ENCODE measurements around the gene PTPN4. TPM values are rescaled to one million over a fixed set of nuclear protein-coding genes. Genes with fewer than 3 reads are reported as not detected.
A peak's percentile ranks its signal among the peaks of the same experiment; 100 is the strongest.

The PTPN4 gene
- total and polyA plus RNA-seq, 8 donors, result 4.4 to 18.7 (median 13.2) TPM

DNA sequence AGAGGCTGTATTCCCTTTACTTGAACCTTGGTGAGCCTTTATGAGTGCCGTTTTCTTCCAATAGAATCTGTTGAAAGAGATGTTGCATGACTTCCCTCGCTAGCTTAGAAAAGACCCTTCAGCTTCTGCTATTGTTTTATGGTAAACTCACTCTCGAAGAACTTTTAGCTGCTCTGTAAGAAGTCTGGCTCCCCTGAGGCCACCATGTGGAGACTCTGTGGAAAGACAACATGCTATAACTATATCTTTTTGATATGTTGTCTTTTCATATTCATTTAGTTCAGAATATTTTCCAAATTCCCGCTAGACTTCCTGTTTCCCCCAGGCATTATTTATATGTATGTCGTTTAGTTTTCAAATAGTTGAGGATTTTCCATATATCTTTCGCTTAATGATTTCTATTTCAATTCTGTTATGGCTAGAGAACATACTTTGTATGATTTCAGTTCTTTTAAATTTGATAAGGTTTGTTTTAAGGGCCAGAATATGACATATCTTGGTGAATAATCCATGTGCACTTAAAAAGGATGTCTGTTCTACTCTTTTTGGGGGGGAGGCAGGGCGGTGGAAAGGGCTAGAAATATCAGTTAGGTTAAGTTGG is 64.1 kb downstream of the PTPN4 start:
- peak in 3 of 4 donors; percentile 62 to 77 (median 72) for ATAC-seq
- intact Hi-C loops (cut with DNase I), result loop anchor here in 1 of 3 donors (10.0 kb wide), 1 partner anchor 119 kb away; no protein-coding TSS in a partner anchor
- WGBS, 2 donors, result 55 to 59% methylated on average over 7 of the region's 7 CpGs

DNA sequence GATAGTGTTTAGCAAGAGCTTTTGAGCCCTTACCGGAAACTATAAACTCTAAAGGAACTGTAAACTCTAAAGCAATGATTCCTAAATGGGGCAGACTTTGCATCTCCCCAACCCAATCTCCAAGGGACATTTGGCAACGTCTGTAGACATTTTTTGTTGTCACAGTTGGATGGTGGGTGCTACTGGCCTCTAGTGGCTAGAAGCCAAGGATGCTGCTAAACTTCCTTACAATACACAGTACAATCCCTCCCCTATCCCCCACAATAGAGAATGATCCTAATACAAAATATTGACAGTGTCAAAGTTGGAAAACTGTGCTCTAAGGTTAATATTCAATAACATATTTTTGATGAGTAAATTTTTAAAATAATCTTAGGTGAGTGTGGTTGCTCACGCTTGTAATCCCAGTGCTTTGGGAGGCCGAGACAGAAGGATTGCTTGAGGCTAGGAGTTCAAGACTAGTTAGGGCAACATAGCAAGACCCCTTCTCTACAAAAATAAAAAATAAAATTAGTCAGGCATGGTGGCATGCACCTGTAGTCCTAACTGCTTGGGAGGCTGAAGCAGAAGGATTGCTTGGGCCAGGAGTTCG is 66.7 kb downstream of the PTPN4 start:
- DNase-seq (no peak), FAIRE-seq (no peak), ATAC-seq (peak in 3 of 4 donors; percentile 28 to 66 (median 56))
- 78 to 79% methylated on average over 5 of the region's 5 CpGs for WGBS, 2 donors
- TF ChIP-seq, protein P1, sequence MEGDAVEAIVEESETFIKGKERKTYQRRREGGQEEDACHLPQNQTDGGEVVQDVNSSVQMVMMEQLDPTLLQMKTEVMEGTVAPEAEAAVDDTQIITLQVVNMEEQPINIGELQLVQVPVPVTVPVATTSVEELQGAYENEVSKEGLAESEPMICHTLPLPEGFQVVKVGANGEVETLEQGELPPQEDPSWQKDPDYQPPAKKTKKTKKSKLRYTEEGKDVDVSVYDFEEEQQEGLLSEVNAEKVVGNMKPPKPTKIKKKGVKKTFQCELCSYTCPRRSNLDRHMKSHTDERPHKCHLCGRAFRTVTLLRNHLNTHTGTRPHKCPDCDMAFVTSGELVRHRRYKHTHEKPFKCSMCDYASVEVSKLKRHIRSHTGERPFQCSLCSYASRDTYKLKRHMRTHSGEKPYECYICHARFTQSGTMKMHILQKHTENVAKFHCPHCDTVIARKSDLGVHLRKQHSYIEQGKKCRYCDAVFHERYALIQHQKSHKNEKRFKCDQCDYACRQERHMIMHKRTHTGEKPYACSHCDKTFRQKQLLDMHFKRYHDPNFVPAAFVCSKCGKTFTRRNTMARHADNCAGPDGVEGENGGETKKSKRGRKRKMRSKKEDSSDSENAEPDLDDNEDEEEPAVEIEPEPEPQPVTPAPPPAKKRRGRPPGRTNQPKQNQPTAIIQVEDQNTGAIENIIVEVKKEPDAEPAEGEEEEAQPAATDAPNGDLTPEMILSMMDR (IDR thresholded peaks at IDR 0.05), result peak in 1 of 4 donors; percentile 12
- no peak overlapping the region for H3K27ac ChIP-seq
- no peaks in the 10 kb centered on the region for H3K4me1 ChIP-seq
- H3K9me3 ChIP-seq, result no peaks in the 10 kb centered on the region
- no peaks in the 10 kb centered on the region for H3K36me3 ChIP-seq
- intact Hi-C loops (cut with DNase I), result loop anchor here in 1 of 3 donors (10.0 kb wide), 1 partner anchor 122 kb away; no protein-coding TSS in a partner anchor
- no peaks in the 10 kb centered on the region for H3K27me3 ChIP-seq
- H3K4me3 ChIP-seq, result no peak overlapping the region

More for the DNA sequence above, 64.1 kb downstream of the PTPN4 start:
- DNase-seq (no peak), FAIRE-seq (peak; percentile 45)
- TF ChIP-seq, protein P1 (IDR thresholded peaks at IDR 0.05), result peak in 3 of 4 donors; percentile 29 to 38 (median 35)
- Histone ChIP-seq H3K4me1 (no peaks in the 10 kb centered on the region), H3K4me3 (no peak overlapping the region), H3K27ac (no peak overlapping the region), H3K36me3 (no peaks in the 10 kb centered on the region), H3K9me3 (no peaks in the 10 kb centered on the region), H3K27me3 (no peaks in the 10 kb centered on the region)

DNA sequence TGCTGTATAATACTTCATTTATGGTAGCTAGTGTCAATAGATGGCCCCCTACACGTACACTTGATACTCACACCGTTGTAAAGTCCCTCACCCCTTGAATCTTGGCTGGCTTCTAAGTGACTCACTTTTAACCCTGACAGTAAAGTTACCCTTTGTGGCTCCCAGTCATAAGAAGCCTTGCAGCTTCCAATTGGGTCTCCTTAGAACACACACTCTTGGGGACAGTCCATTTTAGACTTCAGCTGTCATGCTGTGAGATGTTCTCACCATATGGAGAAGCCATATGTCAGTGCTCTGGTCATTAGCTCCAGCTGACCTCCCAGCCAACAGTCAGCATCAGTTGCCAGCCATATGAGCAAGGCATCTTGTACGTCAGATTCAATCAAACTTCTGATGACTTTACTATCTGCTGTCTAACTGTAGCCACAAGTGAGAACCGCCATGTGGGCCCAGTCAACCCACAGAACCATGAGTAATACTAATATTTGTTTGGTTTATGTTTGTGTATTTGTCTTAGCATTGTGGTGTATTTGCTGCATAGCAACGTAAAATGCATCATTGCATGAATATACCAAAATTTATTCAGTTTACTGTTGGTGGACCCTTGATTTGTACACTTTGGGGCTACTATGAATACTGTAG is 68.3 kb downstream of the PTPN4 start:
- ATAC-seq, result no peak
- Histone ChIP-seq H3K9me3 (no peaks in the 10 kb centered on the region), H3K4me1 (peaks cover 0 to 6% (median 0%) of the 10 kb centered on the region in 3 donors), H3K27me3 (no peaks in the 10 kb centered on the region), H3K36me3 (no peaks in the 10 kb centered on the region), H3K4me3 (no peak overlapping the region), H3K27ac (no peak overlapping the region)
- 76 to 77% methylated on average over 5 of the region's 5 CpGs for WGBS, 2 donors
- TF ChIP-seq, protein P1 (IDR thresholded peaks at IDR 0.05), result no peak
- no peak for DNase-seq
- FAIRE-seq, result no peak
- intact Hi-C loops (cut with DNase I), result loop anchor here in 1 of 3 donors (10.0 kb wide), 1 partner anchor 123 kb away; no protein-coding TSS in a partner anchor

DNA sequence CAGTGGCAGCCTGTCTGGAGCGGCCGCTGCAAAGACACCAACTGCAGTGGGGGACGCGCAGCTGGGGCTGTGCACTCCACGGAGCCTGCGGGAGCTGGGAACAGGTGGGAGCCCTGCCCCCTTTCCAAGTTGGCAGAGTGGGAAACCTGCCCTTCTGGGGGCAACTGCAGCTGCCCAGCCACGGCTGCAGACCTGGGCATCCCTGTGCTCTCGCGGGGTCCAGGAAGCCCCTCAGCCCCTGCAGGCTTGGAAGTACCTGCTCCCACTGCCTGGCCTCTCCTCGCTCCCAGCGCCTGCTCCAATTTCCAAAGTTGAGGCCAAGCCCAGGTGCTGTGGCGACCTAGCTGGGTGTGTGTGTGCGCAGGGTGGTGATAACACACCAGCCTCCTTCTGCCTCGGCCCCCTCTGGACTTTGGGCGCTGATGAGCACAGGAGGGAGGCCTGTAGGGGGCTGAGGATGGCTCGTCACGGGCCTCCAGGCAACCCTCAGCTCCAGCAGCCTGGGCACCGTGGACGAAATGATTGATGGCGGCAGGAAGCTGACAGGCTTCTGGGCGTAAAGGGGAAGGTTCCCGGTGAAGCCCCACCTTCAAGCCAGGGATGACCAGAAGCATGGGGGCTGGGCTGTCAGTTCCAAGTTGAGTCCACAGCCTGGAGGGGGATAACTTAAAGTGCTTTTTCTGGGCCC is 76.9 kb downstream of the PTPN4 start:
- DNase-seq (peak in 1 of 6 donors; percentile 42), ATAC-seq (no peak), FAIRE-seq (no peak)
- TF ChIP-seq, protein P1 (IDR thresholded peaks at IDR 0.05), result no peak
- WGBS, 2 donors, result 94% methylated on average over 22 of the region's 22 CpGs
- intact Hi-C loops (cut with DNase I), result no loop called here
- H3K9me3 ChIP-seq, result no peaks in the 10 kb centered on the region
- no peak overlapping the region for H3K27ac ChIP-seq
- H3K27me3 ChIP-seq, result no peaks in the 10 kb centered on the region
- H3K4me3 ChIP-seq, result no peak overlapping the region
- H3K36me3 ChIP-seq, result no peaks in the 10 kb centered on the region
- H3K4me1 ChIP-seq, result peaks cover 0 to 17% (median 0%) of the 10 kb centered on the region in 3 donors

Data from pancreas (tissue), 10 donors.